ENCODE data around the gene DGKD.
"Not testable (repeated sequence)": the region's sequence is repeated elsewhere in the genome, so short reads cannot be mapped to it uniquely, and the experiment has no call there.

The DGKD gene, protein sequence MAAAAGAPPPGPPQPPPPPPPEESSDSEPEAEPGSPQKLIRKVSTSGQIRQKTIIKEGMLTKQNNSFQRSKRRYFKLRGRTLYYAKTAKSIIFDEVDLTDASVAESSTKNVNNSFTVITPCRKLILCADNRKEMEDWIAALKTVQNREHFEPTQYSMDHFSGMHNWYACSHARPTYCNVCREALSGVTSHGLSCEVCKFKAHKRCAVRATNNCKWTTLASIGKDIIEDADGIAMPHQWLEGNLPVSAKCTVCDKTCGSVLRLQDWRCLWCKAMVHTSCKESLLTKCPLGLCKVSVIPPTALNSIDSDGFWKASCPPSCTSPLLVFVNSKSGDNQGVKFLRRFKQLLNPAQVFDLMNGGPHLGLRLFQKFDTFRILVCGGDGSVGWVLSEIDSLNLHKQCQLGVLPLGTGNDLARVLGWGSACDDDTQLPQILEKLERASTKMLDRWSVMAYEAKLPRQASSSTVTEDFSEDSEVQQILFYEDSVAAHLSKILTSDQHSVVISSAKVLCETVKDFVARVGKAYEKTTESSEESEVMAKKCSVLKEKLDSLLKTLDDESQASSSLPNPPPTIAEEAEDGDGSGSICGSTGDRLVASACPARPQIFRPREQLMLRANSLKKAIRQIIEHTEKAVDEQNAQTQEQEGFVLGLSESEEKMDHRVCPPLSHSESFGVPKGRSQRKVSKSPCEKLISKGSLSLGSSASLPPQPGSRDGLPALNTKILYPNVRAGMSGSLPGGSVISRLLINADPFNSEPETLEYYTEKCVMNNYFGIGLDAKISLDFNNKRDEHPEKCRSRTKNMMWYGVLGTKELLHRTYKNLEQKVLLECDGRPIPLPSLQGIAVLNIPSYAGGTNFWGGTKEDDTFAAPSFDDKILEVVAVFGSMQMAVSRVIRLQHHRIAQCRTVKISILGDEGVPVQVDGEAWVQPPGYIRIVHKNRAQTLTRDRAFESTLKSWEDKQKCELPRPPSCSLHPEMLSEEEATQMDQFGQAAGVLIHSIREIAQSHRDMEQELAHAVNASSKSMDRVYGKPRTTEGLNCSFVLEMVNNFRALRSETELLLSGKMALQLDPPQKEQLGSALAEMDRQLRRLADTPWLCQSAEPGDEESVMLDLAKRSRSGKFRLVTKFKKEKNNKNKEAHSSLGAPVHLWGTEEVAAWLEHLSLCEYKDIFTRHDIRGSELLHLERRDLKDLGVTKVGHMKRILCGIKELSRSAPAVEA

DNA sequence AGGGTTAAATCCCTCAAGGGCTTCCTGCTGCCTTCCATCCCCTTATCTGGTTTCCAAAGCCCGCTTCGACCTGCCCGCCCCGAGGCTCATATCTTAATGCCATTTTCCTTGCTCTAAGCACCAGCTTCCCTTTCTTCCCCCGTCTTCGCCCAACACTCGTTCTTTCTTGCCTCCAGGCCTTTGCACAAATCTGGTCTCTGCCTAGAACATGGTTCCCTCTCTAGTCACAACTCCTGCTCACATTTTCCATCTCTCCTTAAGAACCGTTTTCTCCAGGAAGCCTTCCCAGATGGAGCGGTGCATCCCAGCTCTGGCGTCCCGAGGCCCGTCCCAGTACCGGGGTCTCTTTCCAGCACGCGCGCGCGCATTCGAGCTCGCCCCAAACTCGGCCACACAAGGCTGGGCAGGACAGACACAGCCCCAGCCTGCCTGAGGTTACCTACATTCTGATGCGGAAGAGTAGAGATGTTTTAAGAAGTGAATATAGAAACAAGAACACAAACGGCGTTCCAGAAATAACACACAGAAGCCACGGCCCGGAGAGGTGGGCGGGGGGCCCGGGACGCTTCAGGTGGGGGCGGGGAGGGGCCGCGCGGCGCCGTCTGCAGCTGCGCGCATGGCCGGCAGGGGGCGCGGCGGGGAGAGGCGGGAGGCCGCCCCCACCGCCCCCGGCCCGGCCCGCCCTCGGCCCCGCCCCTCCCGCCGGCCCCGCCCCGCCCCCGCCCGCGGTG is at the start of gene DGKD:
DGKD (plus strand) TSS at position 726 of the 731 bp plus-strand sequence. CDS start 25 bp downstream, outside the sequence.
- peak; percentile 23 for DNase-seq

DNA sequence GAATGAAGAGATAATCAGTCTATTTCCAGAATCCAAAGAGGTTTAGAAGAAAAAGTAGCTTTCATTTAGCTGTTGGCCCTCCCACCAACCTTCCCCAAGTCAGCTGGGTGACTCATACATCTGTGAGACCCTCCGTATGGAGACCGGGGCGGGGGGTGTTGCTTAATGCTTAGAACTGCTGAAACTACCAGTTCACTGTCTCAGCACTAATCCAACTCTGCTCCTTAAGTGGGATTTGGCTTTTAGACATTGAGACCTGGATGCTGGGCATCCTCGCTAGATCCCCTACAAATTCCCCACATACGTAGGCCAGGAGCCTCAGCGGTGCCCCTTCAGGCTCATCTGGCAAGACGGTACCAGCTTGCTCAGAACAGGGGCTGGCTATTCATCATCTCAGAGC is 46.7 kb upstream of the DGKD start, which contains the start of gene SAG:
SAG (plus strand) TSS at position 252 of the 400 bp plus-strand sequence. CDS start 1,374 bp downstream, outside the sequence.
- no peak for DNase-seq

DNA sequence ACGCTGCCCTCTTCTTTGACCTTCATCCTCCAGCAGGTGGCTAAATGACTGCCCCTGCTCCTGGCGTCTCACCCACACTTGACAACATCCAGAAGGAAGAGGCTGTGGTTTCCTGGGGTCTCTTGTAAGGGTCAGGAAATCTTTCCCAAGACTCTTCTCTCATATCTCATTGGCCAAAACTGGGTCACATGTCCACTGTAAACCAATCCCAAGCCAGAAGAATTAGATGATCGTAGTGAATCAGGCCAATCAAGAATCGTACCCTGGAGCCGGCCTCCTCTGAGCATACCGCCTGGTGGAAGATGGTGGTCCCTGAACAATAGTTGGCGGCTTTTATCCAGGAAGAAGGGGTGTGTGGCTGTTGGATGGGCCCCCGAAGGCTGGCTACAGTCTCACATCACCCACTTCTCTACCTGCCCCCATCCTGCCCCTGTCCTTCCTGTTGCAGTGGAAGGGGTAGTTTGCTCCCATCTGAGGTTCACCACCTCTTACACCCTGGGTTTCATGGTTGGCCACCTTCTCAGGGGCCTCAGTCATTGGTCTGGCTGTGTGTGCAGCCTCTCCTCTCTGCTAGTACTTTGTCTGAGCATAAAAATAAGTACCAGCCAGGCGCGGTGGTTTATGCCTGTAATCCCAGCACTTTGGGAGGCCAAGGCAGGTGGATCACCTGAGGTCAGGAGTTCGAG is 42.9 kb upstream of the DGKD start:
- DNase-seq = no peak

DNA sequence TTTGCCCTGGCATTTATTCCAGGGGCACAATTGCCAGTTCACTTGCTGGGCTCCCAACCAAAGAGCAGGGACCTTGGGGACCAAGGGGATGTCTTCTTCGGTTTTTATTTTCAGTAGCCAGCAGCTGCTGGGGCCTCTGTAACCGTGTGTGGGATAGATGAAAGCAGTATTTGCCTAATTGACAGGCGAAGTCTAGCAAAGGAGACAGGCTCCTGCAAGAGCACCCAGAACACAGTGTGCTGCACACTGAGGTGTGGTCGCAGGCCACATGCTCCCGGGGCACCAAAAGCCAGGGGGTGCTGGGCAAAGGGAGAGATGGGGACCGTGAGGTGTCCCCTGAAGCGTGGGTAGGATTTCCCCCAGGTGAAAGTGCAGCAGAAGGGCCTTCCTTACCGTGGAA is 41.4 kb upstream of the DGKD start:
- no peak for DNase-seq

DNA sequence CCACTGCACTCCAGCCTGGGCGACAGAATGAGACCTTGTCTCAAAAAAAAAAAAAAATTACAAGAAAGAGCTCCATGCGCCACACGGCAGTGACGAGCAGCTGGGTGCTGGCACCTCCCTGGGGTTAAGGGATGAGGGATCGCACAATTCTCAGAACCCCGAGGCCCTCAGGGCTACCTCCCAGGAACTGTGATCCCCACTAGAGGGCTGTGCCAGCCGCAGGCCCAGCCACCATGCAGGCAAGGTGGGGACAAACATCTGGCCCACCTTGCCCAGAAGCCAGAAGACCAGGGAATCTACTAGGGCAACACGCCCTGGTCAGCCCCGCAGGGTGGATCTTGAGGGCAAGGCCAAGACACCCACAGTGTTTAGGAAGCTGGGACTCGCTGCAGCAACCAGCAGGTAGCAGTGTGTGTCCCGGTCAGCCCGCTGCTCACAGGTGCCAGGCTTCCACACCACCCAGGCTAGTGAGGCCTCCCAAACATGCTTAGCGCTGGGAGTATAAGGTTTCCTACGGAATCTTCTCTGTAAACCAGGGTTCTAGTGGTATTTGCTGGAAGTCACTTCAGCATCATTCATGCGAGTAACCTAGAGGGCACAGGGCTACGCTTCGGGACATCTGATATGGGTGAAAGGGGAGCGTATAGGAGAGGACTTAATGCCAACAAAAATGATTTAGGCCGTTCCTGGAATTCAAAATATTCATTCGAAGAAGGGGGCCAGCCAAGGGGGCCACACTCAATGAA is 39.9 kb upstream of the DGKD start:
- DNase-seq = no peak

DNA sequence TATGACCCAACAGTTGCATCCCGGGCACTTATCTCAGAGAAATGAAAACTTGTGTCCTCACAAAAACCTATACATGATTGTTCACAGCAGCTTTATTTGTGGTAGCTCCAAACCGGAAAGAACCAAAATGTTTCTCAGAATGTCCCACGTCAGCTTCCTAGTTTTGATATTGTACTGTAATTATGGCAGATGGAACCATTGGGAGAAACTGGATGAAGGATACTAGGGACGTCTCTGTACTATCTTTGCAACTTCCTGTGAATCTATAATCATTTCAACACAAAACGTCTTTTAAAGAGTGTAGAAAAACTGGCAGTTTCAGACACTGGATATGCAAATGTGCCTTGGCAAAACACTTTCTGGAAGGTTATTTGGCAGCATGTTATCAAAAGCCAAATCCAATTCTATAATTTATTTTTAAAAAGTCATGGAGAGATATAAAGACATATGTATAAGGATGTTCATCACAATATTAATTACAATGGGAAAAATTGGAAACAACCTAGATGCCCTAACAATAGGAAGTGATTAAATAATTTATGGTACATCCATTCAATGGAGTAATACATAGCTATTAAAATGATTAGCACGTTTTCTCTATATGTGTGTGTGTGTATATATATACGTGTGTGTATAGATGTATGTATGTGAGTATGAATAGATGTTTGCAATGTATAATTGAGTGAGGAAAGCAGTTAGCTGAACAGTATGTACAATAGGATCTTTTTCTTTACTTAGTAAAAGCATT is 36.9 kb upstream of the DGKD start:
- DNase-seq = no peak

DNA sequence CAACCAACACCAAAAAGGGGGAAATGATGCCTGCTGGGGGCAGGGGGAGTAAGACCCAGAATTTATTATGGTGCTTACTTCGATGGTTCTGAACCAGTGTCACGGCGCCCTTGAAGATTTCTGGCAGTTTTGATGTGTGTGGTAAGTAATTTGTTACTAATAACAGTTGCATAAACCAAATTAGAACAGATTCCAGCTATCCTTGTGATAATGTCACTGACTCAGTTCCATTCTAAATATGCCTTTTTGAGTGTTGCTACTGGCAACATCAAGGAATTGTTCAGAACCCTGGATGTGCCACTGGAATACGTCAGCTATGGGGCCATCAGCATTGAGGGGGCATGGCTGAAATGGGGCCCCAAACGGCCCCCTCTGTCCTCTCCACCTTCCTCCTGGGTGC is 35.0 kb upstream of the DGKD start:
- no peak for DNase-seq

DNA sequence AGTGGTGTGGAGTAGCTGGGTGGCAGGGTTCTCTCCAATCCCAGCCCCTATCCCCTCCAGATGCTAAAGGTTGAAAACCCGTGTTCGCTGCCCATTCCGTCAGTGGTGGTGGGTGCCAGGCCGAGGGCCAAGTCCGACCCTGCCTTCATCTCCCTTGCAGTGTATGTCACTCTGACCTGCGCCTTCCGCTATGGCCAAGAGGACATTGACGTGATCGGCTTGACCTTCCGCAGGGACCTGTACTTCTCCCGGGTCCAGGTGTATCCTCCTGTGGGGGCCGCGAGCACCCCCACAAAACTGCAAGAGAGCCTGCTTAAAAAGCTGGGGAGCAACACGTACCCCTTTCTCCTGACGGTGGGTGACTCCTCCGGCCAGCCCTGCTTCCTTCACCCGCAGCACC is 33.8 kb upstream of the DGKD start:
- no peak for DNase-seq

DNA sequence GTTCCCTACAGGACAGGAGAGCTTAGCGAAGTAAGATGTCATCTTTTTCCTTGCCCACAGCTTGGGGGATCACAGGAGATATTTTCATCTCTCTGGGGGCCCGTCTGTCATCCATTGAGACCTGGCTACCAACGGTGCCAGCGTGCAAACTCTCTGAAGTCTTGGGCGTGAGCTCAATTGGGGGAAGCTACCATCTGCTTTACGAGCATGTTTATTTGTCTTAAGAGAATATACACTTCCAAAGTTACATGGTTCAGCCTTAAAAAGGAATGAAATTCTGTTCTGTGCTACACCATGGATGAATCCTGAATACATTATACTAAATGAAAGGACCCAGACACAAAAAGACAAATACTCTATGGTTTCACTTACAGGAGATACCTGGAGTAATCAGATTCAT is 33.1 kb upstream of the DGKD start:
- DNase-seq = peak; percentile 13

DNA sequence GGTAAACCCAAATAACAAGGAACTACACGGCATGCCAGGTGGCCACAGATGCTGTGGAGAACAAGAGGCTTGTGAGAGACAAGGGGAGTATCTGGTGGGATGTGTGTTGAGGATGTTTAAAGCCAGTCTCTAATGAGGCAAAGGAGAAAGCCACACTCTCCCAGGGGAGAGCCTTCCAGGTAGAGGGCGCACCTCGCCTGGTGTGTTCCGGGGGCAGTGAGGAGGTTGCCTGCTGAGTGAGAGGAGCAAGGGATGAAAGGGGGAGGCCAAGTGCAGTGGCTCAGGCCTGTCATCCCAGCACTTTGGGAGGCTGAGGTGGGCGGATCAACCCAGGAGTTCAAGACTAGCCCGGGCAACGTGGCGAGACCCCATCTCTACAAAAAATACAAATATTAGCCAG is 30.4 kb upstream of the DGKD start:
- DNase-seq = no peak

DNA sequence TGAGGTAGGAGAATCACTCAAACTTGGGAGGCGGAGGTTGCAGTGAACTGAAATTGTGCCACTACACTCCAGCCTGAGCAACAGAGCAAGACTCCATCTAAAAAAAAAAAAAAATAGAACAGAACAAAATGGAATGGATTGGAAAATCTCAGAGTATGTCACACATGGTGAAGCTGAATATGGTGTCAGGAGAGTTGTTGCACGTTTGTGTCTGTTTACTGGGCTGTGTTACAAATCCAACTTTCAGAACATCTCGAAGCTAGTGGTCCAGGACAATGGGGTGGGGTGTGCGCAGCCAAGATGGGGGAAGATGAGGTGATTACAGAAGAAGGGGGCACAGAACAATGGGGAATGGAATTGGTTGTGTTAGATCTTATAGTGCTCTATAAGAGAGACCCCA is 29.0 kb upstream of the DGKD start:
- DNase-seq = no peak

DNA sequence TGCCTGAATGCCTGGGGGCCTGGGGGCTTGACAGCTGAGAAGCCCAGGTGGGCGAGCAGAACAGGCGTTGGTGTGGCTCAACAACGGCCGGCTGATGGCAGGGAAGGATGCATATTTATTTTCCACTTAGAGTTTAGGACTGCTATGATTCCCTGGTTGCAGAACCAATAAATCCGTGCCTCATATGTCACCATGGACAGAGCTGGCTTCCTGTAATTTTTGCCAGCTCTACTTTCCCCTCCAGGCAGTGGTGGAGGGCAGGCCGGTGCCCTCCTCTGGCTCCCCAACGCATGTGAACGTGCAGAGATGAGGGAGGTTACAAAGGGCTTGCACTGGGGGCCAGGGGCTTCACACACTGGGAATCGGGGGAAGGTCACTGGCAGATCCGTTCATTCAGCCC is 28.5 kb upstream of the DGKD start:
- DNase-seq = no peak

DNA sequence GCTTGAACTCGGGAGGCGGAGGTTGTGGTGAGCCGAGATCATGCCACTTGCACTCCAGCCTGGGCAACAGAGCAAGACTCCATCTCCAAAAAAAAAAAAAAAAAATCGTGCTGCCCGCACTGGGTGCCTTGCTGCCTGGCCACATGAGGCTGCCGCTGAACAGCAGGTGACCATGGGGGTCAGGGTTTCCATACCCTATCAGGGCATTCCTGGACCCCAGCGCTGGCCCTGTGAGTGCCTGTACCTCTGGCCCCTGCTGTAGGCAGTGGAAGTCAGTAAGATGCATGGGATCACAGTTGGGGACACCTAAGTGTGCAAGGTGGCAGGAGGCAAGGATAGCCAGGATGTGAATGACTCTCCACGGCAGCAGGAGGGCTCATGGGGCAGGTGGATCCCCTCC is 27.8 kb upstream of the DGKD start:
- no peak for DNase-seq

DNA sequence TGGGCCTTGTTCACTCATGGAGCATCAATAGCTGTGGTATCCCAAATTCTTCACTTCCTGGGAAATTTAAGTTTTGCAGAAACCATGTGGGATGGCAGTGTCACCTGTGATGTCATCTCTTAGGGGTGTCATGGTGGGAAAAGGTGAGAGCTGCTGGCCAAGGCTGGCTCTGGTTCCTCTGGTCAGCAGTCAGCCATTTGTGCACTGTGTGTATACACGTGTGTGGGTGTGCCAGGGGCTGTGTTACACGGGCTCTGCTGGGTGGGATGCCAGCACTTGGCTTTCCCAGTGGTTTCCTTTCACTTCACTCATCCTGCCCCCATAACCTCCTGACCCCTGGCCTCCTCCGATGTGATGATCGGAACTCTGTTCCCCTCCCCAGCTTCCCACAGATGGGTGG is 25.4 kb upstream of the DGKD start:
- DNase-seq = no peak

DNA sequence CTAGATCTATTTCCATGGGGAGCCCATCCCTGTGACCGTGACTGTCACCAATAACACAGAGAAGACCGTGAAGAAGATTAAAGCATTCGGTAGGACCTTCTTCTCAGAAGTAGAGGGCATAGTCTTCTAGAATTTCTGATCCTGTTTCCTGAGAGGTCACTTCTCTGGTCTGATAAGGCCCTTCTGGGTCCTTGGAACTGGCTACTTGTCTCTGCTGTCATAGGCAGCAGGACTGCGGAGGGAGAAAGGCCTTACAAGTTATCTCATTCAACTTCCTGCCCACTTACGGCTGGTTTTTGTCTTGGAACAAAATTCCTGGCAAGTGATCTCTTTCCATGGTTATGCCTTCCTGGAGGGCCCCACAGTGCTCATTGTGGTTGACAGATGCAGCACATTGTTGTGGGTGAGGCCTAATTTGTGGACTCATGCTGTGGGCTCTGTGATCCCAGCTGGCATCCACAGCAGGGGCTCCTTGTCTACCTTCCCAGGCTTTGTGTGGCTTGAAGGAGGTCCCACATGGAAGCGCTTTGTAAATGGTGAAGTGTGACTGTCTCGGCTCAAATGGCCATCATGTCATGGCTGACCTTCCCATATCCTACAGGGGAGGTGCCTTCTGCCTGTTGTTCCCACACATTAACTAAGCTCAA is 24.7 kb upstream of the DGKD start:
- DNase-seq = peak; percentile 69

DNA sequence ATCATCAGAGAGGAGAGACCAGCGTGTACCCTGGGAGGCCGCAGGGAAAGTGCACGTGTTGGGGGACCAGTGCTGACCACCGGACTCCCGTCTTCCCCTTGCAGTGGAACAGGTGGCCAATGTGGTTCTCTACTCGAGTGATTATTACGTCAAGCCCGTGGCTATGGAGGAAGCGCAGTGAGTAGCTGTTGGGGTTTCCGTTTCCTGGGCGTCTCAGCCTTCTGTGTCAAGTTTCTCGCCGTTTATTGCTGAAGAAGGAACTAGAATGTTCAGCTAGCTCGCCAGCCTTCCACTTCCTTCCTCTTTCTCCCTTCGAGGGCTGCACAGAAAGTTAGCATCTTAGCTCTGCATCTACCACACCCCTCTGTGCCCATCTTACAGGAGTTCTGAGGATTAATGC is 22.8 kb upstream of the DGKD start:
- no peak for DNase-seq

DNA sequence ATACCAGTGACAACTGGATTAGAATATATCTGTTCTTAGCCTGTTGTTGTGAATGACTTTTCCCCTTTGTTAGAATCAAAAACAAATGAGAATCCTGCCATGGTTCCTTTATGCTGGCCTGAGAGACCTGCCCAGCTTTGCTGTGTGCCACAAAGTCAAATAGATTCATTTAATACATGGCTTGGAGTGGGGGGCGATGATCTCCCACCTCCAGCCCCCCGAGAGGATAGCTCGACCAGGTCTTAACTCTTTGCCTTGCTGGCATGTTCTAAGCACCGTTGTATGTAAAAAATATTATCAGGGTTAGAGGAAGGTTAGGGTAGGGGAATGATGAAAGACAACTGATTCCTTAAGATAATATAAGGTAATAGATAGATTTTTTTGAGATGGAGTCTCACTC is 22.2 kb upstream of the DGKD start:
- DNase-seq = no peak

DNA sequence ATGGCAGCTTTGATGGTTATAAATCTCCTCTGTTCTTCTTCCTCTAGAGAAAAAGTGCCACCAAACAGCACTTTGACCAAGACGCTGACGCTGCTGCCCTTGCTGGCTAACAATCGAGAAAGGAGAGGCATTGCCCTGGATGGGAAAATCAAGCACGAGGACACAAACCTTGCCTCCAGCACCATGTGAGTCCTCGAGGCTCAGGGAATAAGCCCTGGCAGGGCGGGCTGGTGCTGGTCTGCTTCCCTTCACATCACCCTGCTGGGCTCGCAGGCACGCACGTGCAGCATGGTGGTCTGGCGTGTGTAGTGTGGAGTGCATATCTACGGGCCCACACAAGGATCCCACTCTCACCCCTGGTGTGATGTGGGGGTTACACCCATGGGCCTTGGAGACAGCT is 19.4 kb upstream of the DGKD start:
- no peak for DNase-seq

DNA sequence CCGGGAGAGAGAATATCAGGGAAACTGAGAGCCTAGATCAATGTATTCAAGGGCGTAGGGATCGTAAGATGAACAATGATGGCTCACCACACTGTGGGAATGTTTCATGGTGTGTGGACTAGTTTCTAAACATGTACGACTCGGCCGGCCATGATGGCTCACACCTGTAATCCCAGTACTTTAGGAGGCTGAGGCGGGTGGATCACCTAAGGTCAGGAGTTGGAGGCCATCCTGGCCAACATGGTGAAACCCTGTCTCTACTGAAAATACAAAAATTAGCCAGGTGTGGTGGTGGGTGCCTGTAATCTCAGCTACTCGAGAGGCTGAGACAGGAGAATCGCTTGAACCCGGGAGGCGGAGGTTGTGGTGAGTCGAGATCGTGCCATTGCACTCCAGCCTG is 18.2 kb upstream of the DGKD start:
- DNase-seq = not testable (repeated sequence)

DNA sequence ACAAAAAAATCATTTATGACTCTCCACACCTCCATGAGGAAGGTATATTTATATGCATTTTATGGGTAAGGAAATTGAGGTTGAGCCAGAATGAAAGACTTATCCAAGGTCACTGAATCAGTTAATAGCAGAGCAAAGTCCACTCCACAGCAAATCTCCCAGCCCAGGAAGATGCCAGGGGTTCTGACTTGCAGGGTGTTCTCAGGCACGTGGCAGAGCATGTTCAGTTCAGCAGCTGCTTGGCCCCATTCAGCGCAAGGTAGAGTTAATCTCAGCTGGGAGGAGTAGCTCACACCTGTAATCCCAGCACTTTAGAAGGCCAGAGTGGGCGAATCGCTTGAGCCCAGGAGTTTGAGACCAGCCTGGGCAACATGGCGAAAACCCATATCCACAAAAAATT is 17.8 kb upstream of the DGKD start:
- no peak for DNase-seq

Data from NCI-H1694 (cell line).